MM.1S (cell line): ENCODE data around the gene SDK1.

Experiments used
- DNase-seq: peaks from one replicate; pipeline ENCODE4 v3.0.0-alpha.2; 2015
- H2AFZ ChIP-seq: fragments of 300-600 bp; sonication (generic); 2 replicates; pipeline ENCODE4 v1.6.0; 2016; ENCODE audit warnings: antibody characterized with exemption, low read length
- H3F3A ChIP-seq: fragments of 300-600 bp; sonication (generic); 2 replicates; pipeline ENCODE4 v1.6.1; 2016; ENCODE audit warnings: mild to moderate bottlenecking, antibody characterized with exemption, low read length, moderate library complexity, mixed read lengths; ENCODE audit not compliant: insufficient read depth
- H3K27ac ChIP-seq: fragments of 300-600 bp; sonication (generic); 2 replicates; pipeline ENCODE4 v1.5.1; 2016; ENCODE audit warnings: mild to moderate bottlenecking, low read length
- H3K27me3 ChIP-seq: fragments of 300-600 bp; sonication (generic); replicated peaks from 2 replicates; pipeline ENCODE4 v1.6.0; 2016; ENCODE audit warnings: low read length; ENCODE audit not compliant: insufficient read depth
- H3K36me3 ChIP-seq: fragments of 300-600 bp; sonication (generic); replicated peaks from 2 replicates; pipeline ENCODE4 v1.6.1; 2016; ENCODE audit warnings: mild to moderate bottlenecking, low read length, mixed read lengths; ENCODE audit not compliant: insufficient read depth
- H3K4me1 ChIP-seq: fragments of 300-600 bp; sonication (generic); 2 replicates; pipeline ENCODE4 v1.6.1; 2016; ENCODE audit warnings: low read length, mixed read lengths
- H3K4me2 ChIP-seq: fragments of 300-600 bp; sonication (generic); 2 replicates; pipeline ENCODE4 v1.6.0; 2016; ENCODE audit warnings: low read depth, low read length
- H3K4me3 ChIP-seq: fragments of 300-600 bp; sonication (generic); 2 replicates; pipeline ENCODE4 v1.5.1; 2016; ENCODE audit warnings: low read length, mixed read lengths
- H3K79me2 ChIP-seq: fragments of 300-600 bp; sonication (generic); 2 replicates; pipeline ENCODE4 v1.6.1; 2016; ENCODE audit warnings: mixed run types, low read length, mixed read lengths
- H3K9ac ChIP-seq: fragments of 300-600 bp; sonication (generic); 2 replicates; pipeline ENCODE4 v1.6.1; 2016; ENCODE audit warnings: low read length, mixed read lengths
- H3K9me2 ChIP-seq: fragments of 300-600 bp; sonication (generic); replicated peaks from 2 replicates; pipeline ENCODE4 v1.6.1; 2016; ENCODE audit warnings: mild to moderate bottlenecking, low read length, mixed read lengths; ENCODE audit not compliant: insufficient read depth
- H3K9me3 ChIP-seq: fragments of 300-600 bp; sonication (generic); replicated peaks from 2 replicates; pipeline ENCODE4 v1.6.1; 2016; ENCODE audit warnings: mild to moderate bottlenecking, low read length, mixed read lengths; ENCODE audit not compliant: insufficient read depth
- H4K20me1 ChIP-seq: fragments of 300-600 bp; sonication (generic); 2 replicates; pipeline ENCODE4 v1.6.1; 2016; ENCODE audit warnings: mild to moderate bottlenecking, low read length, moderate library complexity, mixed read lengths; ENCODE audit not compliant: insufficient read depth
- CTCF ChIP-seq: fragments of 300-600 bp; sonication (generic); IDR thresholded peaks from 2 replicates; pipeline ENCODE4 v1.5.1; 2016; ENCODE audit warnings: antibody characterized with exemption, low read length, mixed read lengths
- EZH2 ChIP-seq: fragments of 300-600 bp; sonication (generic); optimal IDR thresholded peaks from 2 replicates; pipeline ENCODE3; 2017; ENCODE audit warnings: low read depth, mild to moderate bottlenecking, antibody characterized with exemption, low read length, mixed read lengths
- EZH2phosphoT487 ChIP-seq: fragments of 300-600 bp; sonication (generic); IDR thresholded peaks from 2 replicates; pipeline ENCODE4 v1.6.1; 2018; ENCODE audit warnings: antibody characterized with exemption, low read length

SDK1 gene

GRCh38 chr7:3459111-3459510 is 158.1 kb downstream of the SDK1 start:
- Histone ChIP-seq H4K20me1 (no peaks in the 10 kb centered on the region), H3K9me2 (no peaks in the 10 kb centered on the region), H3K4me3 (no peak overlapping the region), H3K79me2 (no peaks in the 10 kb centered on the region), H3K36me3 (no peaks in the 10 kb centered on the region), H3F3A (no peaks in the 10 kb centered on the region), H3K4me2 (no peak overlapping the region), H3K9ac (no peak overlapping the region), H2AFZ (no peak overlapping the region), H3K4me1 (no peaks in the 10 kb centered on the region), H3K27ac (no peak overlapping the region), H3K27me3 (no peaks in the 10 kb centered on the region), H3K9me3 (no peaks in the 10 kb centered on the region)
- TF ChIP-seq EZH2phosphoT487 (no peak), EZH2 (no peak), CTCF (no peak)
- DNase-seq, result no peak

- Histone ChIP-seq H4K20me1 (no peaks in the 10 kb centered on the region), H2AFZ (no peak overlapping the region), H3K79me2 (no peaks in the 10 kb centered on the region), H3K4me3 (no peak overlapping the region), H3K4me2 (no peak overlapping the region), H3K9ac (no peak overlapping the region), H3K27me3 (no peaks in the 10 kb centered on the region), H3K27ac (no peak overlapping the region), H3K9me3 (no peaks in the 10 kb centered on the region), H3F3A (no peaks in the 10 kb centered on the region), H3K9me2 (no peaks in the 10 kb centered on the region), H3K4me1 (peaks cover 5% of the 10 kb centered on the region; the same call in 1 of the 2 replicates), H3K36me3 (no peaks in the 10 kb centered on the region)
- DNase-seq, result peak; percentile 22
- TF ChIP-seq CTCF (no peak), EZH2 (no peak), EZH2phosphoT487 (no peak)
These were observed 160.9 kb downstream of the SDK1 start for GRCh38 chr7:3461923-3462322.

- Histone ChIP-seq H3K4me3 (no peak overlapping the region), H4K20me1 (no peaks in the 10 kb centered on the region), H3K79me2 (no peaks in the 10 kb centered on the region), H2AFZ (no peak overlapping the region), H3K27me3 (no peaks in the 10 kb centered on the region), H3K9me3 (no peaks in the 10 kb centered on the region), H3F3A (no peaks in the 10 kb centered on the region), H3K27ac (no peak overlapping the region), H3K4me1 (peaks cover 5% of the 10 kb centered on the region; the same call in 1 of the 2 replicates), H3K9ac (no peak overlapping the region), H3K36me3 (no peaks in the 10 kb centered on the region), H3K4me2 (no peak overlapping the region), H3K9me2 (no peaks in the 10 kb centered on the region)
- no peak for TF ChIP-seq EZH2
- TF ChIP-seq CTCF, result no peak
- TF ChIP-seq EZH2phosphoT487, result no peak
- DNase-seq, result no peak
These were observed 162.6 kb downstream of the SDK1 start for GRCh38 chr7:3463696-3464095.
